ENCODE data around the gene MSH2.
"Not testable (repeated sequence)": the region's sequence is repeated elsewhere in the genome, so short reads cannot be mapped to it uniquely, and the experiment has no call there.

MSH2 gene

GRCh38 chr2:47420214-47420613, 17.3 kb downstream of the MSH2 start:
- H3K4me1 ChIP-seq (ENCODE audit: control insufficient read depth, insufficient read depth, low read length): no peaks in the 10 kb centered on the region
- H3K27me3 ChIP-seq (ENCODE audit: control insufficient read depth, insufficient read depth, low read length): no peaks in the 10 kb centered on the region
- H3K9me3 ChIP-seq (ENCODE audit: control insufficient read depth, low read length): no peaks in the 10 kb centered on the region
- no peak overlapping the region for H3K9ac ChIP-seq (ENCODE audit: low read length)
- no peak overlapping the region for H3K4me3 ChIP-seq (ENCODE audit: low read length)
- no peaks in the 10 kb centered on the region for H3K36me3 ChIP-seq (ENCODE audit: control insufficient read depth, insufficient read depth, low read length)

GRCh38 chr2:47420683-47421082, 17.7 kb downstream of the MSH2 start:
- not testable (repeated sequence) for H3K4me3 ChIP-seq (ENCODE audit: low read length); H3K9me3 ChIP-seq (ENCODE audit: control insufficient read depth, low read length); H3K36me3 ChIP-seq (ENCODE audit: control insufficient read depth, insufficient read depth, low read length); H3K4me1 ChIP-seq (ENCODE audit: control insufficient read depth, insufficient read depth, low read length); H3K9ac ChIP-seq (ENCODE audit: low read length); H3K27me3 ChIP-seq (ENCODE audit: control insufficient read depth, insufficient read depth, low read length)

- Histone ChIP-seq H3K27me3 (ENCODE audit: control insufficient read depth, insufficient read depth, low read length) (no peaks in the 10 kb centered on the region), H3K4me3 (ENCODE audit: low read length) (no peak overlapping the region), H3K4me1 (ENCODE audit: control insufficient read depth, insufficient read depth, low read length) (no peaks in the 10 kb centered on the region), H3K9ac (ENCODE audit: low read length) (no peak overlapping the region), H3K36me3 (ENCODE audit: control insufficient read depth, insufficient read depth, low read length) (no peaks in the 10 kb centered on the region), H3K9me3 (ENCODE audit: control insufficient read depth, low read length) (no peaks in the 10 kb centered on the region)
Observed at GRCh38 chr2:47422016-47422415, 19.1 kb downstream of the MSH2 start.

DNA sequence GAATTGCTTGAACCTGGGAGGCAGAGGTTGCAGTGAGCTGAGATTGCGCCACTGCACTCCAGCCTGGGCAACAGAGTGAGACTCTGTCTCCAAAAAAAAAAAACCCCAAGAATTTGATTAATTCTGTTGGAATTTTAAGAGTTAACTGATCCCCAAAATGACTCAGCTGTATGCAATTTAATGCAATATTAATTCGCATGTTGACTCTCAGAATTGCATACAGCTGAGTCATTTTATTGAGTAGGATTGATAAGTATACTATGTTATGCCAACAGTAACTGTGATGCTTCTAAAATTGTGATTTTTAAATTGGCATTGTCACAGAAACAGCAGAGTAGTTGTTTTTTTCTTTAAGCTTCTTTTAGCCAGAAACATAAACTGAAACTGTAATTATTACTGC, 19.6 kb downstream of the MSH2 start:
- no peaks in the 10 kb centered on the region for H3K9me3 ChIP-seq (ENCODE audit: control insufficient read depth, low read length)
- no peaks in the 10 kb centered on the region for H3K4me1 ChIP-seq (ENCODE audit: control insufficient read depth, insufficient read depth, low read length)
- H3K27me3 ChIP-seq (ENCODE audit: control insufficient read depth, insufficient read depth, low read length): no peaks in the 10 kb centered on the region
- H3K9ac ChIP-seq (ENCODE audit: low read length): no peak overlapping the region
- H3K36me3 ChIP-seq (ENCODE audit: control insufficient read depth, insufficient read depth, low read length): no peaks in the 10 kb centered on the region
- no peak overlapping the region for H3K4me3 ChIP-seq (ENCODE audit: low read length)

DNA sequence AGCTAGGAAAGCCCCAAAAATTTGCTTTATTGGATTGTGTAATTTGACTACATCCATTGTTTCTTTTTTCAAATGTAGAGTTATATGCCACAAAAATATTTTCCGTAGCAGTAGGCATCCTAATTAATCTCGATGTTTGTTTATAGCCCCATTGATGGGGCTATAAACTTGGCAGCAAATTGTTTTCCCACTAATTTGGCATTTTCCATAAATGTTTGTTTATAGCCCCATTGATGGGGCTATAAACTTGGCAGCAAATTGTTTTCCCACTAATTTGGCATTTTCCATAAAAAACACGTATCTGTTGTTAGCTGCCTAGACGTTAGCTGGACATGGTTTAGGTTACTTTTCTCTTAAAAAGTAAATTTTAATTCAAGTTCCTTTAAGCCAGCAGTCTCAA, 23.8 kb downstream of the MSH2 start:
- Histone ChIP-seq H3K27me3 (ENCODE audit: control insufficient read depth, insufficient read depth, low read length) (no peaks in the 10 kb centered on the region), H3K4me1 (ENCODE audit: control insufficient read depth, insufficient read depth, low read length) (no peaks in the 10 kb centered on the region), H3K9ac (ENCODE audit: low read length) (no peak overlapping the region), H3K4me3 (ENCODE audit: low read length) (no peak overlapping the region), H3K36me3 (ENCODE audit: control insufficient read depth, insufficient read depth, low read length) (no peaks in the 10 kb centered on the region), H3K9me3 (ENCODE audit: control insufficient read depth, low read length) (no peaks in the 10 kb centered on the region)

- H3K4me3 ChIP-seq (ENCODE audit: low read length): no peak overlapping the region
- no peak overlapping the region for H3K9ac ChIP-seq (ENCODE audit: low read length)
- no peaks in the 10 kb centered on the region for H3K27me3 ChIP-seq (ENCODE audit: control insufficient read depth, insufficient read depth, low read length)
- no peaks in the 10 kb centered on the region for H3K4me1 ChIP-seq (ENCODE audit: control insufficient read depth, insufficient read depth, low read length)
- H3K36me3 ChIP-seq (ENCODE audit: control insufficient read depth, insufficient read depth, low read length): no peaks in the 10 kb centered on the region
- no peaks in the 10 kb centered on the region for H3K9me3 ChIP-seq (ENCODE audit: control insufficient read depth, low read length)
Observed at GRCh38 chr2:47429795-47430194, 26.8 kb downstream of the MSH2 start.

GRCh38 chr2:47433006-47433405, 30.1 kb downstream of the MSH2 start:
- H3K4me3 ChIP-seq (ENCODE audit: low read length); H3K9me3 ChIP-seq (ENCODE audit: control insufficient read depth, low read length); H3K9ac ChIP-seq (ENCODE audit: low read length); H3K4me1 ChIP-seq (ENCODE audit: control insufficient read depth, insufficient read depth, low read length); H3K36me3 ChIP-seq (ENCODE audit: control insufficient read depth, insufficient read depth, low read length); H3K27me3 ChIP-seq (ENCODE audit: control insufficient read depth, insufficient read depth, low read length): not testable (repeated sequence)

GRCh38 chr2:47433445-47433844, 30.5 kb downstream of the MSH2 start:
- not testable (repeated sequence) for H3K27me3 ChIP-seq (ENCODE audit: control insufficient read depth, insufficient read depth, low read length); H3K9me3 ChIP-seq (ENCODE audit: control insufficient read depth, low read length); H3K9ac ChIP-seq (ENCODE audit: low read length); H3K36me3 ChIP-seq (ENCODE audit: control insufficient read depth, insufficient read depth, low read length); H3K4me3 ChIP-seq (ENCODE audit: low read length); H3K4me1 ChIP-seq (ENCODE audit: control insufficient read depth, insufficient read depth, low read length)

GRCh38 chr2:47437287-47437686, 34.3 kb downstream of the MSH2 start:
- H3K9ac ChIP-seq (ENCODE audit: low read length): no peak overlapping the region
- no peak overlapping the region for H3K4me3 ChIP-seq (ENCODE audit: low read length)
- H3K27me3 ChIP-seq (ENCODE audit: control insufficient read depth, insufficient read depth, low read length): no peaks in the 10 kb centered on the region
- H3K36me3 ChIP-seq (ENCODE audit: control insufficient read depth, insufficient read depth, low read length): no peaks in the 10 kb centered on the region
- H3K4me1 ChIP-seq (ENCODE audit: control insufficient read depth, insufficient read depth, low read length): no peaks in the 10 kb centered on the region
- no peaks in the 10 kb centered on the region for H3K9me3 ChIP-seq (ENCODE audit: control insufficient read depth, low read length)

- Histone ChIP-seq H3K4me1 (ENCODE audit: control insufficient read depth, insufficient read depth, low read length) (no peaks in the 10 kb centered on the region), H3K9me3 (ENCODE audit: control insufficient read depth, low read length) (no peaks in the 10 kb centered on the region), H3K27me3 (ENCODE audit: control insufficient read depth, insufficient read depth, low read length) (no peaks in the 10 kb centered on the region)
Observed at GRCh38 chr2:47438106-47438505, 35.1 kb downstream of the MSH2 start.

DNA sequence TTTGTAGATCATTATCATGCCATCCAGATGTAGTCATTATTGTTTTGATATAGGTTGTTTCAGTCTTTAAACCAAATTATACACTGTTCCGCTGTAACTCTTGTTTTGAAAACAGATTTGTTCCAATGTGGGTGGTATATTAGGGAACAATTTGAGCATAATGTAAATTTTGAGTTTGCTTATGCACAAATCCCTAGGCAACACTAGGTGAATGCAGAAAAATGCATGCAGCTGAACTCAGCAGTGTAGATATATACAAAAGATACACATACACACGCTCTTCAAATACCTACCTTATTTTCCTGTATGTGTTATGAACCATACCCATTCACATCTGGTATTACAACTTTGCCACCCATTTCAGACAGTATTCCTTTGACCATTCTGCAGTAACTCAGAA, 35.8 kb downstream of the MSH2 start:
- Histone ChIP-seq H3K9me3 (ENCODE audit: control insufficient read depth, low read length) (no peaks in the 10 kb centered on the region), H3K9ac (ENCODE audit: low read length) (no peak overlapping the region), H3K4me3 (ENCODE audit: low read length) (no peak overlapping the region), H3K36me3 (ENCODE audit: control insufficient read depth, insufficient read depth, low read length) (no peaks in the 10 kb centered on the region), H3K27me3 (ENCODE audit: control insufficient read depth, insufficient read depth, low read length) (no peaks in the 10 kb centered on the region), H3K4me1 (ENCODE audit: control insufficient read depth, insufficient read depth, low read length) (no peaks in the 10 kb centered on the region)

More at GRCh38 chr2:47438106-47438505, 35.1 kb downstream of the MSH2 start:
- Histone ChIP-seq H3K9ac (ENCODE audit: low read length) (no peak overlapping the region), H3K4me3 (ENCODE audit: low read length) (no peak overlapping the region), H3K36me3 (ENCODE audit: control insufficient read depth, insufficient read depth, low read length) (no peaks in the 10 kb centered on the region)

- Histone ChIP-seq H3K9ac (ENCODE audit: low read length) (no peak overlapping the region), H3K9me3 (ENCODE audit: control insufficient read depth, low read length) (no peaks in the 10 kb centered on the region), H3K27me3 (ENCODE audit: control insufficient read depth, insufficient read depth, low read length) (no peaks in the 10 kb centered on the region), H3K4me1 (ENCODE audit: control insufficient read depth, insufficient read depth, low read length) (no peaks in the 10 kb centered on the region), H3K4me3 (ENCODE audit: low read length) (no peak overlapping the region), H3K36me3 (ENCODE audit: control insufficient read depth, insufficient read depth, low read length) (no peaks in the 10 kb centered on the region)
Observed at GRCh38 chr2:47451790-47452189, 48.8 kb downstream of the MSH2 start.

DNA sequence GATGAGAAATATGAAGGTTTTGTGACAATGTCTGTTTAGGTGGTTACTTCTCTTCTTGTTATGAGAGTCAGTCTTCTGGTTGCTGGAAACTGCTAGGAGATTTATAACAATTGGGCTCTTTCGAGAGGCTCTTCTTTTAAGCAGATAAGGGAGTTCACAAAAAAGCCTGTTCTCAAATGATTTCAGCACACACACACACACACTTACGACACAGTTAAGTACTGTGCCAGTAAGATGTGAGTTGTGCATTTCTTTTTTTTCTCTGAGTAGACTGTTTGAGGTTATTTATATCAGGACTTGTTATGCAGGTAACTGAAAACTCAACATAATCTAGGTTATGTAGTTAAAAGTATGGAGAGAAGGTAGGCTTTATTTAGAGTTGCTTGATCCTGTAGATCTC, 49.8 kb downstream of the MSH2 start:
- no peaks in the 10 kb centered on the region for H3K27me3 ChIP-seq (ENCODE audit: control insufficient read depth, insufficient read depth, low read length)
- H3K9me3 ChIP-seq (ENCODE audit: control insufficient read depth, low read length): no peaks in the 10 kb centered on the region
- no peaks in the 10 kb centered on the region for H3K4me1 ChIP-seq (ENCODE audit: control insufficient read depth, insufficient read depth, low read length)
- H3K4me3 ChIP-seq (ENCODE audit: low read length): no peak overlapping the region
- H3K36me3 ChIP-seq (ENCODE audit: control insufficient read depth, insufficient read depth, low read length): no peaks in the 10 kb centered on the region
- H3K9ac ChIP-seq (ENCODE audit: low read length): no peak overlapping the region
